Muscle layer of duodenum (tissue), 2 donors: Measurements from ENCODE around the gene IER2.

Experiments
- H3K27ac ChIP-seq: one replicate; pipeline ENCODE4 v1.7.0; 2013; ENCODE audit warnings: mild to moderate bottlenecking, low read length
- H3K27me3 ChIP-seq: one replicate; pipeline ENCODE4 v1.7.0; 2013; ENCODE audit warnings: low read depth, mild to moderate bottlenecking, control low read depth, low read length
- H3K36me3 ChIP-seq, 2 donors: one replicate each; pipeline ENCODE4 v1.7.0; 2013; ENCODE audit warnings: low read length in 2 of 2, control low read depth in 1 of 2, mild to moderate bottlenecking in 1 of 2; ENCODE audit not compliant: insufficient read depth in 2 of 2, control insufficient read depth in 1 of 2
- H3K4me1 ChIP-seq, 2 donors: one replicate each; pipeline ENCODE4 v1.7.0; 2013; ENCODE audit warnings: low read length in 2 of 2, mild to moderate bottlenecking in 2 of 2, control low read depth in 1 of 2, moderate library complexity in 1 of 2; ENCODE audit not compliant: insufficient read depth in 2 of 2, control insufficient read depth in 1 of 2
- H3K4me3 ChIP-seq, 2 donors: one replicate each; pipeline ENCODE4 v1.7.0; 2013; ENCODE audit warnings: low read length in 2 of 2, low read depth in 1 of 2, mild to moderate bottlenecking in 1 of 2
- H3K9me3 ChIP-seq, 2 donors: one replicate each; pipeline ENCODE4 v1.7.0; 2013; ENCODE audit warnings: low read length in 2 of 2, control low read depth in 1 of 2, mild to moderate bottlenecking in 1 of 2; ENCODE audit not compliant: control insufficient read depth in 1 of 2
- donor health status: healthy.

Gene IER2

GRCh38 chr19:13150931-13151604, 857 bp downstream of the IER2 start:
- peaks cover 0 to 16% of the 10 kb centered on the region in 2 donors for H3K4me1 ChIP-seq
- no peaks in the 10 kb centered on the region for H3K27me3 ChIP-seq
- no peaks in the 10 kb centered on the region for H3K9me3 ChIP-seq

DNA sequence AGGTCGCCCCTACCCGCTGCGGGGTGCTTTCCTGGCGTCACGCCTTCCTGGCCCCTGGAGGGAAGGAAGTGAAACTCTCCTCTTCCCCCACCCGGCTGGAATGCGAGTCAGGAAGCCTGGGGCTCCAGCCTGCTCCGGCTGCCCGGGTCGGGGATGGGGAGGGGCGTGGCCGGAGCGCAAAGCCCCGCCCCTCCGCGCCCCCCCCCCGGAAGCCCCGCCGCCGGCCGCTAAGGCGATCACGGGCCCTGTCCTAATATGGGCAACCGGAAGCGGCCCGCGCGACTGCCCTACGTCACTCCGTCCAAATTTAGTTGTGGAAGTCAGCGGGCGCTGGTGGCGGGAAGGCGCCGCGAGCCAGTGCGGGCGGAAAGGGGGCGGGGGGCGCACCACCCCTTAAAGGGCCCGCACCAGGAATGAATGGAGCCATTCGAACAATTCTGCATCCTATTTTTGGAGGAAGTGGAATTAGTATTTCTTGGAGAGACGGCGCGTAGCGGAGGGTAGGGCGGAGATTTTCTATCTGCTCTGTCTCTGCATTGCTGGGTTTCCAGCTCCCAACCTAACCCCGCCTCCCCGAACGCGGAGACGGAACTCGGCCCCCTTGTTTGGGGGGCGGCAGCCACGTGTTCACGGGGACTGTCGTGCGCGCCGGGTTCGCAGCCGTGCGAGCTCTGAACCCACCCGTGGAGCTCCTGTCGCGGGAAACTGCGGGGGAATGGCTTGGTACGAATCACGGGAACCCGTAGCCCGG, 1.6 kb downstream of the IER2 start:
- Histone ChIP-seq H3K9me3 (no peaks in the 10 kb centered on the region), H3K27me3 (no peaks in the 10 kb centered on the region), H3K36me3 (peaks cover 0 to 8% of the 10 kb centered on the region in 2 donors), H3K4me3 (peak overlapping the region; percentile 82 to 97), H3K27ac (peak overlapping the region; percentile 100), H3K4me1 (peaks cover 0 to 19% of the 10 kb centered on the region in 2 donors)

More at GRCh38 chr19:13150931-13151604, 857 bp downstream of the IER2 start:
- H3K36me3 ChIP-seq, result peaks cover 0 to 8% of the 10 kb centered on the region in 2 donors
- peak overlapping the region; percentile 82 to 97 for H3K4me3 ChIP-seq
- H3K27ac ChIP-seq, result peak overlapping the region; percentile 100

- H3K4me3 ChIP-seq, result peak overlapping the region; percentile 82 to 97
- H3K27ac ChIP-seq, result peak overlapping the region; percentile 99
- no peaks in the 10 kb centered on the region for H3K9me3 ChIP-seq
- peaks cover 0 to 8% of the 10 kb centered on the region in 2 donors for H3K36me3 ChIP-seq
- peaks cover 0 to 19% of the 10 kb centered on the region in 2 donors for H3K4me1 ChIP-seq
- no peaks in the 10 kb centered on the region for H3K27me3 ChIP-seq
These were observed 2.3 kb downstream of the IER2 start for GRCh38 chr19:13152356-13152973.

DNA sequence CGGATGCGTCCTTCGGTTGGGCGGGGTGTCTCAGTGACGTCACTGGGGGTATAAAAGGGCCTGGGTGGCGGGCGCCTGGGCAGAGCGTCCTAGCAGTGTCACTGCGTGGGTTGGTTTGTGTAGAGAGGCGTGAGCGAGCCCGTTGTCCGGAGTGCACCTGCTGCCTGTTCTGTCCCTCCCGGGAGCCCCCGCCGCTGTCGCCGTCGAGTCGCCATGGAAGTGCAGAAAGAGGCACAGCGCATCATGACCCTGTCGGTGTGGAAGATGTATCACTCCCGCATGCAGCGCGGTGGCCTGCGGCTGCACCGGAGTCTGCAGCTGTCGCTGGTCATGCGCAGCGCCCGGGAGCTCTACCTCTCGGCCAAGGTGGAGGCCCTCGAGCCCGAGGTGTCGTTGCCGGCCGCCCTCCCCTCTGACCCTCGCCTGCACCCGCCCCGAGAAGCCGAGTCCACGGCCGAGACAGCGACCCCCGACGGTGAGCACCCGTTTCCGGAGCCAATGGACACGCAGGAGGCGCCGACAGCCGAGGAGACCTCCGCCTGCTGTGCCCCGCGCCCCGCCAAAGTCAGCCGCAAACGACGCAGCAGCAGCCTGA, 2.9 kb downstream of the IER2 start:
- Histone ChIP-seq H3K36me3 (peaks cover 0 to 8% of the 10 kb centered on the region in 2 donors), H3K4me1 (peaks cover 0 to 19% of the 10 kb centered on the region in 2 donors), H3K27me3 (no peaks in the 10 kb centered on the region), H3K4me3 (peak overlapping the region; percentile 82 to 97), H3K27ac (peak overlapping the region; percentile 99), H3K9me3 (no peaks in the 10 kb centered on the region)

- Histone ChIP-seq H3K27me3 (no peaks in the 10 kb centered on the region), H3K9me3 (no peaks in the 10 kb centered on the region), H3K27ac (peak overlapping the region; percentile 99), H3K36me3 (peaks cover 0 to 8% of the 10 kb centered on the region in 2 donors), H3K4me1 (peaks cover 0 to 15% of the 10 kb centered on the region in 2 donors), H3K4me3 (peak overlapping the region; percentile 82 to 97)
These were observed 3.5 kb downstream of the IER2 start for GRCh38 chr19:13153569-13154240.

DNA sequence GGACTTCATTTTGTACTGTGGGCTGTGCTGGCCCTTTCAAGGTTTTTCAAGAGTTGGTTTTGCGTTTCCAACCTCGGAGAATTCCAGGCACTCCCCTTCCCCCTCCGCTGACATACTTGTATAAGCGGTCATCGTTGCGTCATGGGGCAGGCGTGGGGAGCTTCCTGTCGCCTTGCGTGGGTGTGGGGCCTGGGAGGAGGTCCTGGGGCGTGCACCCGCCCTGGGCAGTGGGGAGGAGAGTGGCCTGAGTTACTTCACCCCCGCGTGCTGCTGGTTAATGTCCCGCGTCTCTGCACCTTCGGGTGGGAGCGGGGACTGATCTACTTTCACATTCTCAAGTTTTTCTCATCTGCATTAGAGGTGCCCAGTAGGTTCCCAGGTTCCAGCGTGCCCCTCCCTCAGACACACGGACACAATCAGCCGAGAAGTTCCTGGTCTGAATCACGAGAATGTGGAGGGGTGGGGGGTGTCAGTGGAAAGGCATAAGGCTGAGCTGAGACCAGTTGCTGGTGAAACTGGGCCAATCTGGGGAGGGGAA, 4.1 kb downstream of the IER2 start:
- peaks cover 0 to 9% of the 10 kb centered on the region in 2 donors for H3K4me1 ChIP-seq
- no peaks in the 10 kb centered on the region for H3K9me3 ChIP-seq
- H3K27me3 ChIP-seq, result no peaks in the 10 kb centered on the region
- peak overlapping the region; percentile 99 for H3K27ac ChIP-seq
- peak overlapping the region; percentile 82 to 97 for H3K4me3 ChIP-seq
- H3K36me3 ChIP-seq, result peaks cover 0 to 8% of the 10 kb centered on the region in 2 donors

DNA sequence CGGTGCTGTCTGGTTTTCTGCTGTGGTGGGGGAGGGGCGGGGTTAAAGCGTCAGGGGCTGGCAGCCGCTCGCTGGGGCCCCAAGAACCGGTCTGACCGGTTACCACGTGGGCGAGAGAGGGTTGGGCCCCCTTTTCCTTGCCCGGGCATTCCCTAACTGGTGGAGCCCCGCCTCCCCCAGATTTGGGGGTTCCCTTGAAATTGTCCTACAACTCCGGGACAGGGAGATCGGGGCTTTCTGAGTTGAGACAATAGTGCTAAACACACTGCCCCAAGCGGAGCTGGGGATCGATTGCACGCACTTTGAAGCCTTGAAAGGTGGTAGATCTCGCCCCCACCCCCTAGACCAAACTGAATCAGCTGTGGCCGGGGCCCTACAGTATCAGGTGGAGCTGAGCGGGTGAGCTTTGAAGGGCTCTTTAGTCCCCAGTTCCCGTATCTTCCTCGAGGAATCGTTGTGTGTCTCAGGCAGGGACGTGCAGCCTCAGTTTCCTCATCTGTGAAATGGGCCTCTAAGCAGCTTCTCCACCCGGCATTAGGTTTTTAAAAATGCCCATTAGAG, 4.8 kb downstream of the IER2 start:
- H3K4me1 ChIP-seq, result peaks cover 0 to 9% of the 10 kb centered on the region in 2 donors
- no peaks in the 10 kb centered on the region for H3K27me3 ChIP-seq
- peak overlapping the region; percentile 99 for H3K27ac ChIP-seq
- peak overlapping the region; percentile 82 to 97 for H3K4me3 ChIP-seq
- no peaks in the 10 kb centered on the region for H3K9me3 ChIP-seq
- peaks cover 0 to 8% of the 10 kb centered on the region in 2 donors for H3K36me3 ChIP-seq

- peaks cover 0 to 4% of the 10 kb centered on the region in 2 donors for H3K36me3 ChIP-seq
- H3K4me1 ChIP-seq, result peaks cover 0 to 9% of the 10 kb centered on the region in 2 donors
- no peaks in the 10 kb centered on the region for H3K9me3 ChIP-seq
- peak overlapping the region; percentile 82 to 97 for H3K4me3 ChIP-seq
- H3K27me3 ChIP-seq, result no peaks in the 10 kb centered on the region
- H3K27ac ChIP-seq, result peak overlapping the region; percentile 99
These were observed 5.5 kb downstream of the IER2 start for GRCh38 chr19:13155472-13156359.

DNA sequence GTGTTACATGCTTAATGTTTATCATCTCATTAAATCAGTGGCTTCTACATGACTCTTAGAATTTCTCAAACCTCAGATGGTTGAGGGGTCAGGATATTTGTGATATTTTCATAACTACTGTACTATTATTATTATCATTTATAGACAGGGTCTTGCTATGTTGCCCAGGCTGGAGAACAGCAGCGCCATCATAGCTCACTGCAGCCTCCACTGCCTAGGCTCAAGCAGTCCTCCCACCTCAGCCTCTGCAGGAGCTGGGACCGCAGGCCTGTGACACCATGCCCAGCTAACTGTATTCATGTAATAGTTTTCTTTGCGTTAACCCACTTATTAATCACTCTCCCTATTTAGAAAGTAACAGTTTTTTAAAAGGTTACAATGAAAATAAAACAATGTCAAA, 9.5 kb downstream of the IER2 start:
- Histone ChIP-seq H3K4me3 (no peak overlapping the region), H3K27me3 (no peaks in the 10 kb centered on the region), H3K36me3 (no peaks in the 10 kb centered on the region), H3K4me1 (peaks cover 13 to 25% of the 10 kb centered on the region in 2 donors), H3K27ac (no peak overlapping the region), H3K9me3 (no peaks in the 10 kb centered on the region)
